Mammary epithelial cell (primary cell): ENCODE data around the gene MPO.

Source experiments
- EZH2 ChIP-seq: IDR thresholded peaks from 2 replicates; pipeline ENCODE4 v1.6.1; 2012; ENCODE audit warnings: low read length, inconsistent platforms, borderline replicate concordance
- TF ChIP-seq, protein P1 (sequence below), 2 donors: IDR thresholded peaks in 1 of 2; conservative IDR thresholded peaks in 1 of 2; 2 replicates each; pipeline ENCODE4 v1.5.1; 2011 to 2012; ENCODE audit warnings: inconsistent platforms in 2 of 2, low read length in 2 of 2, mild to moderate bottlenecking in 2 of 2, control low read depth in 1 of 2, low read depth in 1 of 2; ENCODE audit not compliant: insufficient read depth in 1 of 2; ENCODE audit errors: extremely low read depth in 1 of 2

DNA sequence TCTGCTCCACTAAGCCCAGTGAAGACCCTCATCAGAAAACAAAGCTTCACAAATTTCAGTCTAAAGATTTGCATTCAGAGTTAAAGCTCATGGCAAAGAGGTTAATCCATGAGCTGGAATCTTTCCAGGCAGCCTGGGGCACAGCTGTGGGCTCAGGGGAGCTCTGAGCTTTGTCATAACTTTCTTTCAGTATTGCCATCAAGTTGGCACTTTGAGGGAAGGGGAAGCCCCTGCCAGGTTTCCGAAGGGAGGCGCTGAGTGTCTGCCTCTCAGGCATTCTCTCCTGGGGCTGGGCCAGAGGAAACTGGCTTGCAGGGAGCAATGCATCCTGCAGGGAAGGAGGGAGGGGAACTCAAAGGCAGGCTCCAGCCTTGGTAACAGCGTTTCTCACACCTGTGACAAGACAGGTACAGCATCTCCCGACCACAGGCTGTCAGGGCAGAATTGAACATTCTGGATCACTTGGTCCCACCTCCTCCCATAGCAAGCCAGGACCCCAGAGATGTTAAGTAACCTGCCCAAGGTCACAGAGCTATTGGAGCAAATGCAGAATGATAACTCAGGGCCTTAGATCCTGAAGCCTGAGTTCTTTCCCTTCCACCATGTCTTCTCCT lies 38.5 kb downstream of the MPO start:
- TF ChIP-seq, protein P1, sequence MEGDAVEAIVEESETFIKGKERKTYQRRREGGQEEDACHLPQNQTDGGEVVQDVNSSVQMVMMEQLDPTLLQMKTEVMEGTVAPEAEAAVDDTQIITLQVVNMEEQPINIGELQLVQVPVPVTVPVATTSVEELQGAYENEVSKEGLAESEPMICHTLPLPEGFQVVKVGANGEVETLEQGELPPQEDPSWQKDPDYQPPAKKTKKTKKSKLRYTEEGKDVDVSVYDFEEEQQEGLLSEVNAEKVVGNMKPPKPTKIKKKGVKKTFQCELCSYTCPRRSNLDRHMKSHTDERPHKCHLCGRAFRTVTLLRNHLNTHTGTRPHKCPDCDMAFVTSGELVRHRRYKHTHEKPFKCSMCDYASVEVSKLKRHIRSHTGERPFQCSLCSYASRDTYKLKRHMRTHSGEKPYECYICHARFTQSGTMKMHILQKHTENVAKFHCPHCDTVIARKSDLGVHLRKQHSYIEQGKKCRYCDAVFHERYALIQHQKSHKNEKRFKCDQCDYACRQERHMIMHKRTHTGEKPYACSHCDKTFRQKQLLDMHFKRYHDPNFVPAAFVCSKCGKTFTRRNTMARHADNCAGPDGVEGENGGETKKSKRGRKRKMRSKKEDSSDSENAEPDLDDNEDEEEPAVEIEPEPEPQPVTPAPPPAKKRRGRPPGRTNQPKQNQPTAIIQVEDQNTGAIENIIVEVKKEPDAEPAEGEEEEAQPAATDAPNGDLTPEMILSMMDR (conservative IDR thresholded peaks at IDR 0.05 in 1 of 2, IDR thresholded peaks at IDR 0.05 in 1 of 2; ENCODE audit: extremely low read depth in 1 of 2, insufficient read depth in 1 of 2, low read depth in 1 of 2, low read length in 2 of 2): no peak
- TF ChIP-seq EZH2: no peak
